HepG2 (cell line): Measurements from ENCODE around the gene PODN. TPM values are rescaled to one million over a fixed set of nuclear protein-coding genes. Genes with fewer than 3 reads are reported as not detected.

Experiments used
- HMGXB4 ChIP-seq, 2 experiments: sonication (generic) in 1 of 2; formaldehyde crosslinking in 1 of 2; IDR thresholded peaks; 2 replicates each; pipeline versions ENCODE4 v1.4.0 to v1.6.1; 2018 to 2020; ENCODE audit warnings: missing genetic modification reagents in 2 of 2, borderline replicate concordance in 1 of 2, low read depth in 1 of 2, mild to moderate bottlenecking in 1 of 2, missing biosample characterization in 1 of 2
- NFKB2 ChIP-seq: sonication (generic); formaldehyde crosslinking; IDR thresholded peaks from 2 replicates; pipeline ENCODE4 v1.4.0; 2020; ENCODE audit warnings: missing genetic modification reagents, borderline replicate concordance
- RERE ChIP-seq: IDR thresholded peaks from 2 replicates; pipeline ENCODE4 v1.6.1; 2016; ENCODE audit warnings: low read depth, missing genetic modification reagents, missing compliant biosample characterization
- TMF1 ChIP-seq: sonication (generic); formaldehyde crosslinking; IDR thresholded peaks from 2 replicates; pipeline ENCODE4 v1.8.1; 2022; ENCODE audit warnings: low read depth, missing genetic modification reagents
- ZFP36 ChIP-seq: fragments of 150-350 bp; IDR thresholded peaks from 2 replicates; pipeline ENCODE4 v1.6.1; 2018; ENCODE audit warnings: borderline replicate concordance, low read length, low read depth; ENCODE audit not compliant: partially characterized antibody
- ZFP41 ChIP-seq: sonication (generic); formaldehyde crosslinking; IDR thresholded peaks from 2 replicates; pipeline ENCODE4 v1.4.0; 2020; ENCODE audit warnings: mild to moderate bottlenecking, missing genetic modification reagents, borderline replicate concordance
- ZGPAT ChIP-seq: IDR thresholded peaks from 2 replicates; pipeline ENCODE4 v1.6.1; 2016; ENCODE audit warnings: mild to moderate bottlenecking
- ZNF143 ChIP-seq: sonication (generic); formaldehyde crosslinking; IDR thresholded peaks from 2 replicates; pipeline ENCODE4 v1.4.0; 2020; ENCODE audit warnings: missing genetic modification reagents
- ZNF235 ChIP-seq: sonication (generic); formaldehyde crosslinking; IDR thresholded peaks from 2 replicates; pipeline ENCODE4 v1.8.1; 2023; ENCODE audit warnings: mild to moderate bottlenecking, missing genetic modification reagents, borderline replicate concordance
- ZNF263 ChIP-seq: sonication (generic); formaldehyde crosslinking; IDR thresholded peaks from 2 replicates; pipeline ENCODE4 v1.4.0; 2020; ENCODE audit warnings: missing genetic modification reagents
- ZNF782 ChIP-seq: sonication (generic); formaldehyde crosslinking; IDR thresholded peaks from 2 replicates; pipeline ENCODE4 v1.4.0; 2020; ENCODE audit warnings: missing genetic modification reagents, mild to moderate bottlenecking, borderline replicate concordance
- ZXDC ChIP-seq: sonication (generic); formaldehyde crosslinking; IDR thresholded peaks from 2 replicates; pipeline ENCODE4 v1.5.0; 2020; ENCODE audit warnings: mild to moderate bottlenecking, missing genetic modification reagents
- polyA plus RNA-seq, 8 experiments: library from polyadenylated mRNA; depleted of rRNA in 3 of 8; stranded (reverse) in 7 of 8; unstranded in 1 of 8; fragments of >200 nt; fragmentation: Illumina TruSeq in 4 of 8; extraction: Trizol in 4 of 8; gene quantifications; 2 replicates each; pipeline versions ENCODE4 v1.2.1 to v1.2.3, GENCODE V29; 2011 to 2016; ENCODE audit warnings: low read depth in 4 of 8, missing spikeins in 1 of 8, mixed read lengths in 1 of 8; ENCODE audit not compliant: insufficient read depth in 1 of 8
- total RNA-seq, 5 experiments: library from RNA; depleted of rRNA; stranded (reverse); fragments of >200 nt; fragmentation: Illumina TruSeq; extraction: Trizol; gene quantifications; 2 replicates each; pipeline ENCODE4 v1.2.3, GENCODE V29; 2016; ENCODE audit warnings: low read depth in 1 of 5

The PODN gene
- total and polyA plus RNA-seq, 2 of the 13 experiments (the other 11 are each of a cell fraction or from before 2014, with no cell fraction given): 0.13 TPM; not detected in 1

- TF ChIP-seq RERE (CRISPR knock-in tag) (no peak), TMF1 (CRISPR knock-in tag) (no peak), ZFP41 (CRISPR knock-in tag) (no peak), ZNF782 (CRISPR knock-in tag) (no peak), ZNF143 (no peak), HMGXB4 (CRISPR knock-in tag; IDR thresholded peaks at IDR 0.05; ENCODE audit: borderline replicate concordance in 1 of 2, low read depth in 1 of 2) (peak in 1 of 2 experiments; percentile 50; a peak in 1 of 4 replicates), ZXDC (CRISPR knock-in tag) (no peak), ZNF263 (CRISPR knock-in tag) (no peak), ZFP36 (no peak), NFKB2 (CRISPR knock-in tag) (no peak), ZGPAT (CRISPR knock-in tag) (peak; percentile 79), ZNF235 (CRISPR knock-in tag) (no peak)
These were observed 47.1 kb upstream of the PODN start (continued) for GRCh38 chr1:53014791-53015507.
